IPS-NIHi7 (cell line): Measurements from ENCODE around the gene MAP1LC3A.

ENCODE experiments used
- DNase-seq: peaks from one replicate; pipeline ENCODE4 v3.0.0; 2012; ENCODE audit warnings: mixed read lengths; ENCODE audit errors: extremely low spot score

MAP1LC3A gene

GRCh38 chr20:34549291-34549928, 9.1 kb upstream of the MAP1LC3A start:
- DNase-seq: peak; percentile 62

- DNase-seq: no peak
Measured at GRCh38 chr20:34549929-34550305, 8.6 kb upstream of the MAP1LC3A start.

DNA sequence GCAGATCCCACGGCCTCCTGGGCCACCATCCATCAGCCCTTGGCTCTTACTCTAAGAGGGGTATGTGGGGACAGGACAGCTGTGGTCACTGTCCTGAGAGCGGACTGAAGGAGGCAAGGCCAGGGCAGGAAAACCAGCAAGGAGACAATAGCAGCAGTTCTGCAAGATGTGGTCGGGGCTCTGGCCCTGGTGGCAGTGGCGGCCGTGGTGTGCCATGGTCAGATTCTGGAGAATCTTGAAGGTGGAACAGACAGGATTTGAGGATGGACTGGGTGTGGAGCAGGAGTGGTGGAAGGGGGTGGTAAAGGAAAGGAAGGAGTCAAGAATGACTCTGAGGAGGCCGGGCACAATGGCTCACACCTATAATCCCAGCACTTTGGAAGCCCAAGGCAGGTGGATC, 5.9 kb upstream of the MAP1LC3A start:
- DNase-seq: no peak

DNA sequence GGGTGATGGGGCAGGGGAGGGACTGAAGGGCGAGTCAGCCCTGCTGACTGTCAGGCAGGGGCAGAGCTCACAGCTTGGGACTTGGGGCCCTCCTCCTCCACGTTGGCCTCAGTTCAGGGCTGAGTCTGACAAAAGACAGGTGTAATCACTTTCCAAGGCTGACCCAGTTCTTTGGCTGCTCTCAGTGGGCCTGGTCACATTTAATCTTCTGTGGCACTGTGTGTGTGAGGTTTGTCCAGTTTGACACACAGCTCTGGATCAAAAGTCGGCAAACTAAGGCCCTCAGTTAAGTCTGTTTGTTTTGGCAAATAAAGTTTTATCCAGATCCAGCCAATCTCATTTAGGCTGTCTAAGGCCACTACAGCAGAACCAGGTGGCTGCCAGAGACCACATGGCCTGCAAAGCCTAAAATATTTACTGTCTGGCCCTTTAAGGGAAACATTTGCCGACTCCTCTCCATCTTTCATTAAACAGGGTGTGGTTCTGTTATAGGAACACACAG, 5.1 kb upstream of the MAP1LC3A start:
- no peak for DNase-seq

- DNase-seq: no peak
Measured at GRCh38 chr20:34557936-34558319, 590 bp upstream of the MAP1LC3A start.

GRCh38 chr20:34559311-34560140, 1.0 kb downstream of the MAP1LC3A start:
- no peak for DNase-seq

GRCh38 chr20:34560141-34560523, 1.6 kb downstream of the MAP1LC3A start:
- no peak for DNase-seq

DNA sequence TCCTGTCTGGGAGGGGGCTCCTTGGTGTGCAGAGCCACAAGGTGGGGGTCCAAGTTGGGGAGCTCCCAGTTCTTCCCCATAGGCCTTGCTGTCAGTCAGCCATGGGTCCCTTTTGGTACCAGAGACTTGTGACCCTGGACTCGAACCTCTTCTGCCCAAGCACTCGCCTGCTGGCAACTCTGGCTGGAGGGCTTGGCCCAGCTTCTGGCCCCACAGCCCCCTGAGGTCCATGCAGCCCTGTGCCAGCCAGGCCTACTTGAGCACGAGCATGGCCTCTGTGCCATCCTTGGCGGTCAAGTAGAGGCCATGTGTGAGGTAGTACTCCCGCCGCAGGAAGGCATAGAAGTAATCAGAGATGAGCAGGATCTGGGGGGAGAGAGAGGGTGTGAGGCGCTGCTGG, 2.1 kb downstream of the MAP1LC3A start:
- DNase-seq: no peak

DNA sequence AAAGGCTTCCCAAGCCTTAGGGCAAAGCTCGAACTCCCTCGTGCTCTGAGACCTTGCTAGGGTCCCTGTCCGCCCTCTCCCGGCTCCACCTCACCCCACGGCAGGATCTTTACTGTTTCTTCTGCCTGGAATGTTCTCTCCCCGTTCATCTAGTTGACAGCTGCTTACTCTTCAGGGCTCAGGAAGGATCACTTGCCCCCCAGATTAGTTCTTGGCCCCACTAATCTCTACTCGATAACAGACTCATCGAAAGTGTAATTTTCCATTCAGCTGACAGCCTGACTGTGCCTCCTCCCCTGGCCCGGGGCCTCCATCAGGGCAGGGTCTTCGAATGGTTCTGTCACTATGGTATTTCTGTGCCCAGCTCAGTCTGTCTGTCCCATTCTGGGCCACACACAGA, 3.1 kb downstream of the MAP1LC3A start:
- no peak for DNase-seq

GRCh38 chr20:34562641-34563040, 4.1 kb downstream of the MAP1LC3A start:
- DNase-seq: peak; percentile 63

DNA sequence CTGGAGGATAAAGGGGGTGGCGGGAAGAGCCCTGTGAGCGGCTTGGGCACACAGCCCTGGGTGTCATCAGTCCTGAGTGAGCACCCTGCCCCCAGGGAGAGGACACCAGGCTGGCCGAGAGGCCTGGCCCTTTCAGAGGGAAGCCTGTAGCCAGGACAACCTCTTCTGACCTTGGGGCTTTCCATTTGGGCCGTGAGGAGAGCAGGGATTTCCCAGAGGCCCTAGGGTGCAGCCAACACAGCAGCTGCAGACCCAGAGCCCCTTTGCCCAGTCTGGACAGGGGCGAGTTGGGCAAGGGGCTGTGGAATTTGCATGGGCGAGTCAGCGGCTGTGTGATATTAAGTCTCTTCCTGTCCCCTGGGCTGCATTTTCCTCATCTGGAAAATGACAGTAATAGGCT, 6.3 kb downstream of the MAP1LC3A start:
- DNase-seq: no peak

GRCh38 chr20:34566978-34567891, 8.7 kb downstream of the MAP1LC3A start:
- DNase-seq: no peak

DNA sequence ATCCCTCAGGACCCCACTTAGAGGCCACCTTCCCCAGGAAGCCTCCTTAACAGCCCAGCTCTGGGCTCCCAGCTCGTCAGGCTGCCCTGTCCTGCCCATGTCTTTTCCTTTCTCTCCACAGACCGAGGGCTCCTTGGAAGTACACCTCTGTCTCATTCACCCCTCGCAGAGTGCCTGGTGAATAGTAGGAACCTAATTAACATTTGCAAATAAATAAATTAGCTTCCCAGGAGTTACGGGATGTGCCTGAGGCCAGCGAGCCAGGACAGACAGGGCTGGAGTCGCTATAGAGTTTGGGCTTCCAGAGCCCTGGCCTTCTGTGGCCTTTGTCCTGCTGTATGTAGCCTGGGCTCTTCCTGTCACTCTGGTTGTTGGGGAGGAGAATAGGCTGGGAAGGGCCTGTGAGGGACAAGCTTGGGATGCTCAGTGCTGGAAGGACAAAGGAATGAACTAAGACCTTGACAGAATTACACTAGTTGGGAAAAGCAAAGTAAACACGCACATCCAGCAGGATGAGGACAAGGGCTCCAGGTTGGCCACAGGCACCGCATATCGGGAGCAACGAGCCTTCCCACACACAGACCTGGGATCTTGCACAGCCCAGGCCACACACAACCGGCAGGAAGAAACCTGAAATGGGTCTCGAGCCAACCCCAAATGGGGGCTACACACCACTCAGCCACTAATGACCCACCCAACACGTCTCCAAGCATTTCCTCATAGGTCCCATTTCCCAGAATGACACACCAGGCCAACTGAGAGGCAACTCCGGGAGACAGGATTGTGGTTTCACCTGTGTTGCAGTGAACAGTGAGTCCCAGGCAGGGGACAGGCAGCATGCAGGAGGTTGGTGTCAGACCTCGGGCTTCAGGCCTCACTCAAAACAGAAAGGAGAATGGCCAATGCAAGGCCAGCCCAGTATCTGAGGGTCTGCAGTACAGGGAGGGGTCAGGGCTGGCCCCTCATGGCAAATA, 9.7 kb downstream of the MAP1LC3A start:
- DNase-seq: no peak

DNA sequence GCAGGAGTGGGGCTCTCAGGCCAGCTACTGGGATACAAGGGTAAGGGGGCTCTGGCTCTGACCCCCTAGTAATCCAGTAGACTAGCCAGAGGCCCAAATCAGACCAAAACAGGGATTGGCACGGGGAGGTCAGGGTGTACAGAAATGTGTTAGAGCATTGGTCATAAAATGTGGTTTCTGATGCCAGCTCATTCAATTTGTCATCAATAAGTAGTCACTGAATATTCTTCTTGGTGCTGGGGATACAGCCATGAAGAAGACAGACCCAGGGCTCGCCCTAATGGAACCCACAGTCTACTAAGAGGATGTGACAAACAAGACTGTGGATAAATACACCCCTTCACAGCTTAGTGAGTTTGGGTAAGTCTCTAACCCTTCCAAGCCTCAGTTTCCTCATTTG, 11.1 kb downstream of the MAP1LC3A start:
- no peak for DNase-seq

DNA sequence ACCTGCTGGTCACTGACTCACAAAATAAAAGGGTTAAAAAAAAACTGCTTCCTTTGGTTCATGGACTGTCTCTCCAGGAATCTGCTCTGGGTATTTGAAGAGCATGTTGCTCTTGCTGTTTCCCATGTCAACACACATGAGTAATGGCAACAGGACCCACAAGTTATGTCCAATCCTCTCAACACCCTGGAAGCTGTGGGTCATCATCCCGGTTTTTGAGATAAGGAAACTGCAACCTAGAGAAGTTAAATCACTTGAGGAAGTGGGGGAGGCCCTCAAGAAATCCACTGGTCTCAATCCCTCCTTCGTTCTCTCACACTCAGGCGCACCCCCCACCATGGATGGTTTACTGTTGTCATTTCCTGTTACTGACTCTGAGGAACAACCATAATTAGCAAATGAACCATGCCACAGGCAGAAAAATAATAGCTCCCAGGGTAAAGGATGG, 12.4 kb downstream of the MAP1LC3A start:
- DNase-seq: no peak

GRCh38 chr20:34571753-34572152, 13.2 kb downstream of the MAP1LC3A start:
- no peak for DNase-seq

DNA sequence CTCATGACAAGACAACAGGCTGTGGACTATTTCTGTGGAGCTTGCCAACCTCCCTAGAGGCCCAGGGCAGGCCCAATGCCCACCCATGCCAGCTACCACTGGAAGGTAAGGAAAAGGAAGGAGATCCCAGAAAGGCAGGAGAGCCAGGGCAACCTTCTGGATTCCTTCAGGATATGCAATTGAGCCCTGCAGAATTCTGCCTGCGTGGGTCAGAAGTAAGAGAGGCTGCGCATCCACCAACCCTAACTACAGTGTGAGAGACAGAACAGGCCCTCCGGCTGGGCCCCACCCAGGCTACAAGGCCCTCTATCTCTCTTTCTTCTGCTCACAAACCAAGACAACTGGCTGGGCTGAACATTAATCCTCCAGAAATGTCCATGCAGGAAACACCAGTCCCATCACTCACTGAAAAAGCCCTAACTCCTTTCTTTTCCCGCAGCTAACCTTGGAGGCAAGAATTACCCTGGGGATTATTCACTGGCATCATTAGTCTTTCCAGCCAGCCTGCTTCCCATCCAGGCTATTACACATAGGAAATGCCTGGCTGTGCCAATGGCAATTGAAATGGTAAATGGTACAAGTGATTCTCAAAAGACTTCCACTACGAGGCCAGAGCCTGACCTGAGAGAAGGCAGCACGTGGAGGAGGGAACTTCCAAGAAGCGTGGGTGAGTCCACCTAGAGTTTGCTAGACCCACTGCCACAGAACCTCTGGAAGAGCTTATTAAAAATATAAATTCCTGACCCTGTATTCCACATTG, 15.2 kb downstream of the MAP1LC3A start:
- DNase-seq: no peak

GRCh38 chr20:34574426-34574825, 15.9 kb downstream of the MAP1LC3A start:
- no peak for DNase-seq

DNA sequence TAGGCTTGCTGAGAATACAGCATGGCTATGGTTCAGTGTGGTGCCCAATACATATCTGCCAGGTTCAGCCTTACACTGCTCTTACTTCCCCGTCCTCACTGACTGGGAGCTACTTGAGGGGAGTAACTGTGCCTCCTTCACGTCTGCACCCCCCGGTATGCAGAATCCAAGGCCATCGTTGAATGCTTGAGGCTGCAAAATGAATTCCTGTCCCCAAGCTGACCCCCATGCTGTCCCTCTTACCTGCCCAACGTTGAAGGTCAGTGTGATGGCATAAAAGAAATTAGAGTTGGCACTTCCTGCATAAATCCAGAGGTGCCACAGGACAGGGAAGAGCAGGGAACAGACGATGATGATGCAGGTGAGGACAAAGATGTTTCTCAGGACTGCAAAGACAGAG, 16.3 kb downstream of the MAP1LC3A start:
- no peak for DNase-seq

DNA sequence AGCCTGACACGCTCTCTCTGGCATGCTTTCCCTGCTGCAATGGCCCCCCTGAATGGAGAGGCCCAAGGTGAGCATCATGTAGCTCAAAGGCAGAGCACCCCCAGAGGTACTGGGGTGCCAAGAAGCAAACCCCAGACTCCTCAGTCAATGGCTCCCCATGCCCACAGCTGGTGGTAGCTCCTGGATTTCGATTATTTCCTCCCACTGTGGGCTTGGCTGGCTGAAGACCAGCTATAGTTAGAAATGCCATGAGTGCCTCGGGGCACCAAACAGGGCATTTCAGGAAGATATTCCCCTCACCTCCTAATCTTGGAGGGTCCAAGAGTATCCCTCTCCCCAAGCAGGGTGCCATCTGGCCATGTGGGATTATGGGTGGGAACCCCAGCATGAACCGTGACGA, 16.8 kb downstream of the MAP1LC3A start:
- DNase-seq: no peak
